Measurements from ENCODE around the gene CACNG6.
"Not testable (repeated sequence)": the region's sequence is repeated elsewhere in the genome, so short reads cannot be mapped to it uniquely, and the experiment has no call there.

Gene CACNG6, protein sequence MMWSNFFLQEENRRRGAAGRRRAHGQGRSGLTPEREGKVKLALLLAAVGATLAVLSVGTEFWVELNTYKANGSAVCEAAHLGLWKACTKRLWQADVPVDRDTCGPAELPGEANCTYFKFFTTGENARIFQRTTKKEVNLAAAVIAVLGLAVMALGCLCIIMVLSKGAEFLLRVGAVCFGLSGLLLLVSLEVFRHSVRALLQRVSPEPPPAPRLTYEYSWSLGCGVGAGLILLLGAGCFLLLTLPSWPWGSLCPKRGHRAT

DNA sequence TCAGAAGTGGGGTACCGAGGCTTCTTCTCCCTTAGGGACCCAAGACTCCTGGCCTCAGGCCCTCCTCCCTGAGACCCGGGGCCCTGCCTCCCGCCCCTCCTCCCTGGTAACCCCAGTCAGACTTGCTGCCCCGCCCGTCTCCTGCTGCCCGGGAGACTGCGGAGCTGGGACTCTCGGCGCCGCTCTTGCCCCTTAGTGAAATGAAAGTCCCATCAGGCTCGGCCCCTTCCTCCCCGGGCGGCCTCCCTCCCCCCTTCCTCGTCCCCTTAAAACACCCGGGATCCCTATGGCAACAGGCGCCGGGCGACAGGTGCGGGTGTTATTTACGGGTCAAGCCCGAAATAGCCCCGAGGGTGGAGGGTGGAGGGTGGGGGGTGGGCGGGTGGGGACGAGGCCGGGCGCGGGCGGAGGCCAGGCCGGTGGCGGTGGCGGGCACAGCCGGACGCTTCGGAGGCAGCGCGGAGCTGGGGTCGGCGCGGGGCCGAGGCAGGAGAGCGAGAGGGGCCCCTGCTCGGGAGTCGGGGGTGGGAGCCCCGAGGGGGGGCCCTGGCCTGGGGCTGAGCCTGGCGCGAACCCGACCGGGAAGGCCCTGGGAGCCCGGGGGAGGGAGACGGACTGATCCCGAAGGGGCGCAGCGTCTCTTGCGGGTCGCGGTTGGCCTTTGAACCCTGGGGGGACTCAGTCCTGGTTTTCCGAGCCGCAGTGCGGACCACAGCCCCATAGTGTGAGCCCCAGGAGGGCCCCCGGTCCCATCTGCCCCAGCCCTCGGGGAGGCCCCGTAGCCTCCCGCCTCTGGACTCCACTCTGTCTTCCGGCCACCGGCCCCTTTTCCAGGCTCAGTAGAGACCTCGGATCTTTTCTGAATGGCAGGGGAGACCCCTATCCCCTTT, at the start of gene CACNG6:
CACNG6 (plus strand) TSS at position 414 of the 890 bp plus-strand sequence. CDS start 1,241 bp downstream, outside the sequence.
- DNase-seq (ENCODE audit: low read depth in 1 of 2, low spot score in 1 of 2): no peak

DNA sequence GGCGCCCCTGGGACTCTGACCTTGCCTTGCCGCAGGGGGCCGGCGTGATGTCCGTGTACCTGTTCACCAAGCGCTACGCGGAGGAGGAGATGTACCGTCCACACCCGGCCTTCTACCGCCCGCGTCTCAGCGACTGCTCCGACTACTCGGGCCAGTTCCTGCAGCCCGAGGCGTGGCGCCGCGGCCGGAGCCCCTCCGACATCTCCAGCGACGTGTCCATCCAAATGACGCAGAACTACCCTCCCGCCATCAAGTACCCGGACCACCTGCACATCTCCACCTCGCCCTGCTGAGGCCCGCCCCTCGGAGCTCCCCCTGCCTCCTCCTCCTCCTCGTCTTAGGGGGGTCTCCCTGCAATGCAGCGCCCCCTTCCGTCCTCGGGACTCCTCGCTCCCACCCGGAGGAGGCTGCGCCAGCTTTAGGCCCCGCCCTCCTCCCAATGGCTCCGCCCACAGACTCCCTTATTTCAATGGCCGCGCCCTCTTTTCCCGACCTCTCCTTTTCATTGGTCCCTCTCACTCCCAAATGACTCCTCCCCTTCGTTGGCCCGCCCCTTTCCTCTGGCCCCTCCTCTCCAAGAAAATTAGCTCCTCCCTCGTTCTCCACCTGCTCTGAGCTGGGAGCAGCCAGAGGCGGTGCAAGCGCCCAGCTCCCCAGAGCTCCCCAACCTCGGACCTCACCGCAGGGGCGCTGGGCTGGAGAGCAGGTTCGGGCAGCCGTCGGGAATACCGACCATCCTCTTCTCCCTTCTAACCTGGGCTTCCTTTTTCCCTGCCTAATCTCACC, 49.2 kb upstream of the CACNG6 start:
- DNase-seq (ENCODE audit: low read depth in 1 of 2, low spot score in 1 of 2): no peak

DNA sequence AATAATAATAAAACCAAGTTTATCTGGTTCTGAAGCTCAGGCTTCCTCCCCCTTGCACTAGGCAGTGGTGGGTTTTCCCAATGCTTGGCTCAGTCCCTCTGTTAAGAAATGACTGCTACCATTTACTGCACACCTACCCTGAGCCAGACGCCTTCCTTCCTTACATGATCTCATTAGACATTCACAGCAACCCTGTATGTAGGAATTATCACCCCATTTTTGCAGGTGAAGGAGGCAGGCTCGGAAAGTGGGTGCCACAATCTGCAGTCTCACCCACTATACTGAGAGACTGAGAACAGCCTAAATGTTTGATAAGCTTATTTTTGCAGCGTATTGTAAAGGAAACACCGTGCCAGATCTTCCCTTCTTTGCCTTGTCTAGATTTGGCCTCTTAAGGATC, 47.0 kb upstream of the CACNG6 start:
- no peak for DNase-seq (ENCODE audit: low read depth in 1 of 2, low spot score in 1 of 2)

DNA sequence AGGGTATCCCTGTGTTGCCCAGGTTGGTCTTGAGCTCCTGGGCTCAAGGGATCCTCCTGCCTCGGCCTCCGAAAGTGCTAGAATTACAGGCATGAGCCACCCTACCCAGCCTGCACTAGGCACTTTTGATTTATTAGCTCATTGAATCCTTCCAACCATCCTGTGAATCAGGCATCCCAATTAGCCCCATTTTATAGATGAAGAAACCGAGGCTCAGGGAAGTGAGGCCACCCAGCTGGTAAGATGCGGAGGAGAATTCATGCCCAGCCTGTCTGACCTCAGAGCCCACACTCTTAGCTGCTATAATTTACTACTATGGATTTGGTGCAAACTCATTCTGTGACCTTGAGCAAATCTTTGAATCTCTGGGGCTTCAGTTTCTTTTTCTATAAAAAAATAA, 46.5 kb upstream of the CACNG6 start:
- DNase-seq (ENCODE audit: low read depth in 1 of 2, low spot score in 1 of 2): no peak

DNA sequence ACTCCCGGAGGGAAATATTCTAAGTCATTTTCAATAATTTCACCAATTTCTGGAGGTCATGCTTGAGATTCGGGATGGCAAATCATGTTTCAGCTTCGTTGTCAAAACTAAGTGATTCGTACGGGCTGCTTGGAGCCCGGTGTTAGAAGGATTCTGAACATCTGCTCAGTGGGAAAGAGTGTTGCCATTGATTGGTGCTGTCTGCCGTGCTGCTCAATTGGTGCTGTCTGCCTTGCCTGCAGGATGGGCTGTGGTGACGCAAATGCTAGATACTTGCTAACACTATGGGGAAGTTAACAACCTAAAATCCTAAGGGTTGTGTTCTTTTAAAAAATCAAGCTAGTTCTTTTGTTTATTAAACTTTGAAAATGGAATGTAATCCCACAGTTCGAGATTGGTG, 46.0 kb upstream of the CACNG6 start:
- DNase-seq (ENCODE audit: low read depth in 1 of 2, low spot score in 1 of 2): no peak

DNA sequence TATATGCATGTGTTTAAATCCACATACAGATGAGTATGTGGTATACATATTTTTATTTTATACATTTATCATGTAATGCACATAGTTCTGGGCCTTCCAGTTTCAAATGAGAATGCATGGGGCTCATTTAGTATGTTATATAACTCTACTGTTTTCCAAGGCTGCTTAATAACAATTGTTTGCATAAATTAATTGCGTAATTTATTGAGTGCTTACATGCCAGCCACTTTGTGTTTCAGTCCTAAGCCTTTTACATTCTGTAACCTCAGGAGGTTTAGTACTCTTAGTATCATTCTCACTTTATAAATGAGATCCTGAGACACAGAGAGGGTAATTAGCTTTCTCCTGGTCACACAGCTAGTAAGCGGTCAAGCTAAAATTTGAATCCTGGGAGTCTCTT, 45.4 kb upstream of the CACNG6 start:
- no peak for DNase-seq (ENCODE audit: low read depth in 1 of 2, low spot score in 1 of 2)

DNA sequence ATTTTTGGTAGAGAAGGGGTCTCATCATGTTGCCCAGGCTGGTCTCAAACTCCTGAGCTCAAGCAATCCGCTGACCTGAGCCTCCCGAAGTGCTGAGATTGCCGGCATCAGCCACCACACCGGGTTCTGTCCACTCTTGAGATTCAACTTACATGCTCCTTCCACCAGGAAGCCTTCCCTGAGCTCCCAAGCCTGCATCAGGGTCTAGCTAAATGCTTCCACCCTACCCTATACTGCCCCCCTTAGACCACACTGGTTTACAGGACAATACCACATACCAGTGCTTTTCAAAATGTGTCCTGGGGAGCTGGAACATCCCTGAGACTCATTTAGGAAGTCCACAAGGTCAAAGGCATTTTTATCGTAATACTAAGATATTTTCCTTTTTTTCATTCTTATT, 43.8 kb upstream of the CACNG6 start:
- DNase-seq (ENCODE audit: low read depth in 1 of 2, low spot score in 1 of 2): no peak

DNA sequence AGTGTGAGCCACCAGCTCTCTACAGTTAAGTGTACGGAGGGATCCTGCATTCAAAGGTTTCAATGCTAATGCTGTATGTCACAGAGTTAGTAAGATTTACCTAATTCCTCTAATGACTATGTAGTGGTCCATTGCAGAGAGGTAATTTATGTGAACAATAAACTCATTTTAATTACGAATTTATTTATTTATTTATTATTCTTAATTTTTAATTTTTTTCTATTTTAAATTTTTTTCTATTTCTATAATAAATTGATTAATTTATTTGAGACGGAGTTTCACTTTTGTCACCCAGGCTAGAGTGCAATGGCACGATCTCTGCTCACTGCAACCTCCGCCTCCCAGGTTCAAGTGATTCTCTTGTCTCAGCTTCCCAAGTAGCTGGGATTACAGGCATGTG, 42.8 kb upstream of the CACNG6 start:
- DNase-seq (ENCODE audit: low read depth in 1 of 2, low spot score in 1 of 2): not testable (repeated sequence)

DNA sequence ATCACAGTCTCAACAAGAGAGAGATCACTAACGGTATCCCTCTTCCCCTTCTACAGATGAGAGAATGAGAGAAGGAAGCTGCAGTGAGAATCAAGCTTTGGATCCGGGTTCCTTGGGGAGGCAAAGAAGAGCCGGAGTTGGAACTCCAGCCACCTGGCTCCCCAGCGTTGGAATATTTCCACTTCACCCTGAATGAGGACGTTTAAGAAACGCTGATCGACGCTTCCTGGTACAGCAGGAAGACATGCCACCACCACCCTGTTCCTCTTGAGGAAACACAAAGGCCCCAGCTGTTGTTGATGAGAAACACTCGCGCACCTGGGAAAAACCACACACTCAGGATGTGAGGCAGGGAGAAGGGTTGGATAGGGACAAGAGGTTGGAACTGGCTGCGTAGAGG, 40.0 kb upstream of the CACNG6 start:
- no peak for DNase-seq (ENCODE audit: low read depth in 1 of 2, low spot score in 1 of 2)

DNA sequence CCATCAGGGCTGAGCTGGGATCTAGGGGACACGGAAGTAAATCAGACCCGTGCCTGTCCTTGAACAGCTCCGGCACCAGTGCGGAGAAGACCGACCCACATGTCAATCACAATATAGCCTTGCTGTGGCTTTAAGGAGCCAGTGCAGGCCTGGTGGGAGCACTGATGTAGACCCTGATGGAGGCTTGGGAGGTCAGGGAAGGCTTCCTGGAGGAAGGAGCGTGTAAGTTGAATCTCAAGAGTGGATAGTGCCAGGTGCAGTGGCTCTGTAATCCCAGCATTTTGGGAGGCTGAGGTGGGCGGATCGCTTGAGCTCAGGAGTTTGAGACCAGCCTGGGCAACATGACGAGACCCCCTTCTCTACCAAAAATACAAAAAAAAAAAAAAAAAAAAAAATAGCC, 39.5 kb upstream of the CACNG6 start:
- no peak for DNase-seq (ENCODE audit: low read depth in 1 of 2, low spot score in 1 of 2)

DNA sequence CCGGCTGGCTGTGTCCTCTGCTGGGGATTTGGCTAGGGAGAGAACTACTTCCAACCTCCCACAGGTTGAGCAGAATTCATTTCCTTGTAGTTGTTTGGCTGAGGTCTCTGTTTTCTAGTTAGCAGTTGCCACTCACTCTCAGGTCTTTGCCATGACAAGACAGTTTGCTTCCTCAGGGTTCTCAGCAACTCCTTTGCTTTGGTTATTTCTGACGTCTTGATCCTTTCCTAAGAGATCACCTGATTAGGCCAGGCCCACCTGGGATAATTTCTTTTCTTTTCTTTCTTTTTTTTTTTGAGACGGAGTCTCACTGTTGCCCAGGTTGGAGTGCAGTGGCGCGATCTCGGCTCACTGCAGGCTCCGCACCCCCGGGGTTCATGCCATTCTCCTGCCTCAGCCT, 38.1 kb upstream of the CACNG6 start:
- no peak for DNase-seq (ENCODE audit: low read depth in 1 of 2, low spot score in 1 of 2)

DNA sequence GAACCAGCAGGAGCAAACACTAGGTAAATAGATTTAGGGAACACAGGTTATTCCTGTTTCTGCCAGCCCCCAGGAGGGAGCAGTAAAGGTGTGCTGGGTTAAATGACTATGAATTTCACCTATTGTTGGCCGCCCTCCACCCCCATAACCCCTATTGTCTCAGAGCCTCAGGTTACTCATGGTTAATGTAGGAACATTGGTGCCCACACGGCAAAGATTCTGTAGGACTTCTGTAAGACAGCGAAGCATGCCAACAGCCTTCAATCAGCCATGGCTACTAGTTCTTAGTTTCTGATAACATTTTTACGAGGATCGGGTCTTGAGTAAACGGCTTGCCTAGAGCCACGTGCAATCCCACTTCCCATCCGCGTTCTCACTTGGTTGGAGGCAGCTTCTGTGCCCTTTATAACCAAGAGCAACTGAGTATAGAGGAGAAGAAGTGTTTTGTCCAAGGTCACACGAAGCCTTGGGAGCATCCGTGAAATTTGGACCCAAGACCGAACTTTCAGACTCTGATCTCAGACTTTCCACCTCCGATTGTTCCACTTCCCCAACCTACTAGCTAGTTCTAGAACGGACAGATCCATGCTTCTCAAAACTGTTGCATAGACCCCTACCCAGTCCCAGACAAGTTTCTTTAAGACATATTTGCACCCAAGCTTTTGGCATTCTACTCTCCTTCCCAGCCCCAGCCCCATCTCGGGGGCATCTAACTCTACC, 33.8 kb upstream of the CACNG6 start:
- DNase-seq (ENCODE audit: low read depth in 1 of 2, low spot score in 1 of 2): no peak

DNA sequence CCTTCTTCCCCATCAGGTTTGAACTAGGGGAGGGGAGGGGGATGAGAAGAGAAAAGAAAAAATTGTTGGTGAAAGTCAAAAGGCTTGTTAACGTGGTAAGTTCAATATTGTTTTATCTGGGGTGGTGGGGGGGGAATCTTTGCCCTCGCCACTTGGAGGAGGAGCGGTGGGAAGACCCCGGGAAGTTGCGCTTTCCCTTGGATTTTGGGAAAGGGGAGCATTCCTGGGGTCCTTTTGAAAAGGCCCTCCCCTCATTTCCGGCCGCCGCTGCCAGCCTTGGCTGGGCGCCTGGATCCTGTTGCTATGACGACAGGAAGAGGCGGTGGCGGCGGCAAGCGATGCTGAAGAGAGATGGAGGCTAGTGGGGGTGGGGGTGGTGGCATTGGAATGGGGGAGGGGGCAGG, 33.3 kb upstream of the CACNG6 start:
- no peak for DNase-seq (ENCODE audit: low read depth in 1 of 2, low spot score in 1 of 2)

DNA sequence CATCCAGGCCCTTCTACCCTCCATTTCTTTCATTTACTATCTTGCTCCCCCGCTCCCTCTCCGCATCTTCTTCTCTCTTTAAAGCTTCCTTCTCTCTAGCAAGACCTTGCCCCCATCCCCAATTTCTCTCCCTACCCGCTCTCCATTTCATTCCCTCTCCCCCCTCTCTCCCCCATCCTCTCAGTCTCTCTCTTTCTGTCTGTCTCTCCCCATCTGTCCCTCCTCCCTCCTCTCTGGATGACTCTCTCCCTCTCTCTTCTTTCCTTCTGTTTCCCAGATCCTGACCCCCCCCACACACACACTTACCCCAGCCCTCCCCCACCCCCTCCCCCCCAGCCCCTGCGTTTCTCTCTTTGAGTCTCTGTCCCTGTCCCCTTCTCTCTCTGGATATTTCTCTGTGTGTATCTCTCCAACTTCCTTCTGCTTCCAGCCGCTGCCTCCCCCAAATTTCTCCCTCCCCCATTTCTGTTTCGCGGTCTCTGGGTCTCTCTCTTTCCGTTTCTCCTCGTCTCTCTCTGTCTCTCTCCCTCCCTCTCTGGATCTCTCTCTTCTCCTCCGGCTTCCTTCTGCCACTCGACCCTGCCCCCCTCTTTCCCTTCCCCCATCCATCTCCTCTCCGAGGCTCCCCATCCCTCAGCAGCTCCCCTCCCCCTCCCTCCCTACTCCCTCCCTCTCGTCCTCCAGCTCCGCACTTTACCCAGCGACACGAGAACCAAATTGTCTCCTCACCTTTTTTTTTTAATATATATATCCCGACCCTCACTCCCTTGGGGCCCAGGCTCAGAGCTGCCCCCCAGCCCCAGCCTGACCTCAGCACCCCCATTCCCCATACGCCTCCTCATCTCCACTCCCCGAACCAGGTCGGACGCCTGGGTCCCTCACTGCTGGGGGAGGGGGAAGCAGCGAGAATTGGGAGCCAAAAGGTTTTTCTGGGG, 32.3 kb upstream of the CACNG6 start:
- no peak for DNase-seq (ENCODE audit: low read depth in 1 of 2, low spot score in 1 of 2)

DNA sequence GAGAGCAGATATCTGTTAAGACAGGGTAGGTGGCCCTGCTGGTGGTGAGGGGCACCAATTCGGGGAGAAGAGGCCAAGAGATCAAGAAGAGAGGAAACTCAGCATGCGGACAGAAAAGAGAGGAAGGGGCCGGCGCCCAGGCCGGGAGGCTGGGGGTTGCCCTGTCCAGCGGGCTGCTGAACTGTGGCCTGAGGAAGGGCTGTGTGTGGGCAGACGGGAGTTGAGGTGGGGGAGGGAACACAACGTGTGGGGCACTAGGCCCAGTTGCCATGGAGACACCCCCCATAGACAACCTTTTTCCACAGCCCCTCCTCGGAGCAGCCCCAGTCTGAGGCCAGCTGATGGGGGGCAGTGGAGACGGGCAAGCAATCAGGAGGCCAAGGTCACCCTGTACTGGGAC, 31.2 kb upstream of the CACNG6 start:
- no peak for DNase-seq (ENCODE audit: low read depth in 1 of 2, low spot score in 1 of 2)

DNA sequence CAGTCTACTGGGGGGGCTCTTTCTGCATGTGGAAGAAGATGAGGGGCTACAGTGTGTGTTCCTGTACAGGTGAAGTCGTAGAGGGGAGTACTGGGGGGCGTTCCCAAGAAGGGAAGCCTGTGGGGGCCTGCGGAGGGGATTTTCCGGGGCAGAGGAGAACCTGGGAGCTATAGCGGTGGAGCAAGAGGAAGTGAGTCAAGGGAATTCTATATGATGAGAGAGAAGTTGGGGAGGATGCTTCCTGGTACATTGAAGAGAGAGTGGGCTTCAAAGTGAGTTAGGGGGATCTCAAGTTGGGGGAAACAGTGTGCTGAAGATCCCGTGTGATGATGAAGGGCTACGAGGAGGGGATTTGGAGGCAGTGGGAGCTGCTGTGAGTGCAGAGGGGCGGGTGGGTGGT, 30.6 kb upstream of the CACNG6 start:
- DNase-seq (ENCODE audit: low read depth in 1 of 2, low spot score in 1 of 2): no peak

DNA sequence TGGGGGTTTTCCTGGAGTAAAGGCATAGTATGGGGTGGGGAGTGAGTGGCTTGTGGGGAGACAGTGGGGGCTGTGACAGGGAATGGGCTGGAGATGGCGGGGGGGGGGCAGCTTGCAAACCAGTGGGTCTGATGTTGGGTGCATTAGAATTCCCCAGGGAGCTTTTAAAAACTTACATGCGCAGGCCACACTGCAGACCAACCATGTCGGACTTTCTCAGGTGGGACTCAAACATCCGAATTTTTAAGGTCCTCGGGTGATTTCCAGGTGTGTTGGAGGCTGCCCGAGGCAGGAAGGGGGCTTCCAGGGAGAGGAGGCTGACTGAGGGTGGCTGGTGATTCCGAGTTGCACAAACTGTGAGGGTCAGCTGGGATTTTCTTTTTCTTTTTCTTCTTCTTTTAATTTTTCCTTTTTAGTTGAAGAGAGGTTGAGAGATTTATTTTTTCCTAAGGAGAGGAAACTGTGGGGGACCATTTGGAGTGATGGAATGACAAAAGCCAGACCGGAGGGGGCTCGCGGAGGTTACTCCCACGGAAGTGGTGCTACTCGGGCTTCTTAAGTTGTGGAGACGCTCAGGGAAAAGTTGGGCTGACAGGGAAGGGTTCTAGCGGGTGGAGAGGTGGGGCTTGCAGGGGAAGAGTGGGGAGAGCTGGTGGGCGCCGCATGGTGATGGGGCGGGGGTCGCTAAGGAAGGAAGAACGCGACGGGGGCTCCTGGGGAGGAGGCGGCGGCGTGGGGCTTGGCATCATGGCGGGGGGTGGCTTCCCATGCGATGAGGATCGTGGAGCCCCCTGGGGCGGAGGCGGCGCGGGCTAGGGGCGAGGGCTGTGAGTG, 29.7 kb upstream of the CACNG6 start:
- DNase-seq (ENCODE audit: low read depth in 1 of 2, low spot score in 1 of 2): no peak

DNA sequence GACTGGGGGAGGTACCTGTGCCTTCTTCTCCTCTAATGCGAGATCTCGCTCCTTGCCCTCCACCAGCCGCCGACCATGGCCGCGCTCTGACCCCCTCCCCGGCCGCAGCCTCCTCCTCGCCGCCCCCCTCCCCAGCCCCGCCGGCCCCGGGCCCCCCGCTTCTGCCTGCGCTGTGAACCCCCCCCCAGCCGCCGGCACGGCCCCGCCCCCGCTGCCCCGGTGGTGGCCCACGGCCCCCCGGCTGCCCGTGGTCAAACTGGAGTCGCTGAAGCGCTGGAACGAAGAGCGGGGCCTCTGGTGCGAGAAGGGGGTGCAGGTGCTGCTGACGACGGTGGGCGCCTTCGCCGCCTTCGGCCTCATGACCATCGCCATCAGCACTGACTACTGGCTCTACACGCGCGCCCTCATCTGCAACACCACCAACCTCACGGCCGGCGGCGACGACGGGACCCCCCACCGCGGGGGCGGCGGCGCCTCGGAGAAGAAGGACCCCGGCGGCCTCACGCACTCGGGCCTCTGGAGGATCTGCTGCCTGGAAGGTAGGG, 28.5 kb upstream of the CACNG6 start, which contains the start of gene CACNG8:
CACNG8 (plus strand) TSS at position 51 of the 545 bp plus-strand sequence.
- DNase-seq (ENCODE audit: low read depth in 1 of 2, low spot score in 1 of 2): no peak

DNA sequence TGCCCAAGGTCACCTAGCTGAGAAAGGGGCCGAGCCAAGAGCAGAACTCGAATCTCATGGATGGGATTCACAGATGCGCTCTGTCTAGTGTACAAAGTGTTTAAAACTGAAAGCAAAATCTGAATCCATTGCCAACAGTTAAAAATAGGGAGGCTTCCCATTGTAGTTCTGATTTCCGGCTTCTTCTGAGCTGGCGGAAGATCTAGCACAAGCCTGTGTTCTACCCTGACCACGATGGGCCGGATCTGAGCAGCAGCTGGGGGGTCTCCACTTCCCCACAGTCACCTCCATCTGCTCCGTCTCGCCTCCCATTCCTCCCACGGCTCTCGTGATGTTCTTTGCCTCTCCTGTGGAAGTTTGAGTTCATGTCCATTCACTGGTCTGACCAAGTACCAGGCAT, 26.3 kb upstream of the CACNG6 start:
- no peak for DNase-seq (ENCODE audit: low read depth in 1 of 2, low spot score in 1 of 2)
